HG03558 (cell line): ENCODE data around the gene UPP1.
"Not testable (repeated sequence)": the region's sequence is repeated elsewhere in the genome, so short reads cannot be mapped to it uniquely, and the experiment has no call there.

Experiments
- ATAC-seq: cut with Tn5 transposase; IDR thresholded peaks from one replicate; pipeline ENCODE4 v1.9.1; 2021; ENCODE audit warnings: moderate number of reproducible peaks; ENCODE audit not compliant: unreplicated experiment; ENCODE audit errors: extremely low read depth

Gene UPP1

GRCh38 chr7:48089046-48090003, at the start of gene UPP1:
Gene UPP1, plus strand, starts transcription at chr7:48089265. Its CDS starts 5,519 bp downstream, at chr7:48094784.
- ATAC-seq, result peak; percentile 26

DNA sequence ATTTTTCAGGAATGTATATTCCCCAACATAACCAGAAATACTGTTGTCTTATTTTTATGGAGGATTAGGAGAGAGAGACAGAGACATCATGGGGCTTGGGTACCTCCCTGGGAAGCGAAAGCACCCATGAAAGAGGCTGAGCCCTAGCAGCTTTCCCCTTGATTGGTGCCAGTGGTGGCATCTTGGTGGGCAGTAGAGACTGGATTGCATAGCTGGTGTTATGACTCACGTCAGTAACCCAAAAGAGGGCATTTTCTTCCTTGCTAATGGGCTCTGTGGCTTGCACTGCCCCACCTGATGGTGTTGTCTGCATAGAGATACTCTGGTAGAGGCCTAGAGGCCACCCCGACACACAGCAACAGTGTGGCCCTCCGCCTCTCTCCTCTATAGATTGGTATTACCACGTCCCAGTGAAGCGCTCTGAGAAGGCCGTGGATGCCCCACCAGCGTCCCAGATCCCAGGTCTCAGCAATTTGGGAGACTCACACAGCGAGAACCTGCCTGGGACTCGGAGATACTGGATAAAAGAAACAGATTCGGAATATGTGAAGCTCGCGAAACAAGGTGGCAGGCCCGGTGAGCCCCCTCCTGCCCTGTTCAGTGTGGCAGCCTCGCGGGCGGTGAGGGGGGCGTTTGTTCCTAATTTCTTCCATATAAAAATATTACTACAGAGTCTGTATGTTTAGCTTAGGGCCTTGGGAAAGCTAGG, 48.0 kb upstream of the UPP1 start:
- ATAC-seq, result no peak

DNA sequence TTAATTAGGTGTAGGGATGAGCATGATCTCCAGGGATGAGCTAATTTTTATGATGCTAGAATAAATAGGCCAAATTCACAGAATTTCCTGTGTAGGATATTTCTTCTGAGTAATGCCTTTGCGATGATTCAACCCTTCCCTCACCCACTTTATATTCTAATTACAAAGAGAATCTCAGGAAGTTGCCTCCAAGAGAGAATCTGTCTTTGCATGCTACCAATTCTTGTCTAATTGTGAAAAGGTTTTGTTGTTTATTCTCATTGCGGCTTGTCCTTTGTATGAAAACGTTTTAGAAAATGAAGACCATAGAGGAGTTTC, 47.5 kb upstream of the UPP1 start:
- no peak for ATAC-seq

GRCh38 chr7:48042216-48042615, 46.8 kb upstream of the UPP1 start:
- no peak for ATAC-seq

DNA sequence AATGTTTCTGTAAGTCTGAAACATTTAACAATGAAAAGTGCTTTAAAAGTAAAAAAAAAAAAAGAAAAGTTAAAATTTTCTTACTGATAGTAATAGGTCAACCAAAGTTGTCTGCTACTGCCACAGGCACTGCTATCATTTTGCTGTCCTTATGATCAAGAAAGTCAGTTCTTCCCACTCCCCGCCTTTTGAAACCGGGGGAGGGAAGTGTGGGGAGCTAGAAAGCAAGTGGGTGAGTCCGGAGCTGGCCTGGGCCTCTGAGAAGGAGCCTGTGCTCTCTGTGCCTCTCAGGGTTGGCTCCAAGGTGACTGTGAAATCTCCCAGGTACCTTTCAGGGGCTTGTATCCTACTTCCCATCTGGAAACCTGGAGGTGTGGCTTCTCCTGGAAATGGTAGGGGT, 46.4 kb upstream of the UPP1 start:
- no peak for ATAC-seq

- ATAC-seq, result no peak
These were observed 43.8 kb upstream of the UPP1 start for GRCh38 chr7:48045195-48045765.

- no peak for ATAC-seq
These were observed 42.6 kb upstream of the UPP1 start for GRCh38 chr7:48046458-48046857.

GRCh38 chr7:48048113-48048512, 41.0 kb upstream of the UPP1 start:
- no peak for ATAC-seq

DNA sequence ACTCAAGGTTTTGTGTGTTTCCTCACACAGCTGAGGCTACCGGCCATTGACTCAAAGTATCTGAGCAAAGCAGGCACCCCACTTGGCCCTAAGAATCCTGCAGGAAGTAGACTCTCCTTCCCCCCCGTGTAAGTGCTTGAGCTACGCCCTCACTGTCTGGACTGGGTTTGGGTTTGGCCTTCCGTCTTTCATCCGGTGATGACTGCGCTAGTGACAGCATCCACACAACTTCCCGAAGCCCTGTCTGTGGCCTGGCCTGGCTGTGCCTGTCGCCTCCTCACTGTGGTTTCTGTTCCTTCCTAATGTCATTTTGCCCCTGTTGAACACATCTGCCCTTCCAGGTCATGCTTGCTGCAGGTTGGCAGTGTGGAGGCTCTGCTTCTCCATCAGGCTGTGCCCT, 39.2 kb upstream of the UPP1 start:
- no peak for ATAC-seq

- no peak for ATAC-seq
These were observed 36.3 kb upstream of the UPP1 start for GRCh38 chr7:48052748-48053147.

DNA sequence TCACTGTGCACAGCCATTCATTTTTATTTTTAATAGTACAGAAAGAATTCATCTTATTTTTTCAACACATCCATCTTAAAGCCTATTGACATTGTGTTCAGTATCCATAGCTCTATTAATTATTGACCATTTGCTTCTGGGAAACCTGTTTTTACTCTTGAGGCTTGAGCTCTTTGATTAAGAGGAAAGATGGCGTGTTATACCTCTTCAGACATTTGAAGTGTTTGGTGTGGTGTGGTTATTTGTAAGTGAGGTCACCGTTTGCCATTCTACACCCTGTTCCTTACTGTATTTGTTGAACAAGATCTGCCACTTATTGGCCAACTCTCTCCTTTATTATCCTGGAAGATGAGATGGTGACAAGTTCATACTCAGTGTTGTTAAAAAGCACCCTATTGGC, 35.3 kb upstream of the UPP1 start:
- ATAC-seq, result no peak

GRCh38 chr7:48058990-48059389, 30.1 kb upstream of the UPP1 start:
- ATAC-seq, result no peak

DNA sequence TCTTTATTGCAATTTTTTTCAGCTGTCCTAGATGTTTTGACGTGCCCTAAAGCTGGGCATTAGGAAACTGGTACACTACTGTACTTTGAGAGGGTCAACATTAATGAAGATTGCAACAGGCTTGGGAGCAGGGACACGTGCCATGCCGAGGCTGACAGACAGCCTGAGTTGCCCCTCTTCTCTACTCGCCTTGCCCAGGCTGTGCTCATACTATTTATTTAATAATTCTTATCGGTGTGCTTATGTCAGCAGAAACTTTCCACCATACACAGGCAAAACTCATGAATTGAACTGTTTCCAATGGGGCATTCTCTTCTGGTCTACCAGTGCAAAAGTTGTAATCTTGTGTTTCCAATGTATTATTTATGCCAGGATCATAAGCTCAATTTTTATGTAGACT, 29.4 kb upstream of the UPP1 start:
- ATAC-seq, result no peak

DNA sequence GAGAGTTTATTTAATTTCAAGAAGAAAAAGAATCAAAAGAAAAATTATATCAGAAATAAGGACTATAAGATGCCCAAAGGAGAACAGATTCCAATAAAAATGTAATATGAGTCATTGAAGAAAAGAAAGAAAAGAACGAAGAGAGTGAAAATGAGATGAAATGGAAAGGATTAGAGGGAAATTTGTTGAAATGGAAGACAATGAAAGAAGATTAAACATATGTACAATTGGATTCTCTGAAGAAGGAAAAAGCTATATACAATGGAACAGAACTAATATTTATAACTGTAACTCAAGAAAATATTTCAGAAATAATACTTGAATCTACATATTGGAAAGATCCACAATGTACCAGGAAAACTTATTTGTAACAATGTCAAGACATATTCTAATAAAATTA, 25.1 kb upstream of the UPP1 start:
- no peak for ATAC-seq

- ATAC-seq, result no peak
These were observed 21.6 kb upstream of the UPP1 start for GRCh38 chr7:48067475-48067874.

DNA sequence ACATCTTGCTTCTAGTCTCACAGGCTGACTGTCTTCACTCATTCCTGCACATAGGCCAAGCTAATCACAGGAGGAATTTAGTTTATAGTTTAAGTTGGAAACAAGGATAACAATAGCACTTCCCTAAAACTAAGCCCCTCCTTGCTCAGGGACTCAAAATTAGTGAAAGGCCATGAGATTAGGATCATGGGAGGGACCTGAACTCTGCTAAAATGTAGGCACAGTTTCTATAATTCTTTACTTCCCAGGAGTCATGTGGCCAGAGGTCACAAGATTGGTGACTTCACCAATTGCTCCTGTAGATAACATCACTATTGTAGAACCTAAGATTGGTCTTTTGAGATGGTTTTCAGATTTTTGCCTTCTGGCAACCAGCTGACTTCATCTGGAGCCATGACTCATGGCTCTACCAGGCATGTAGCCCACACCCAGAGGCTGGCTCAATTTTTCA, 14.8 kb upstream of the UPP1 start:
- no peak for ATAC-seq

GRCh38 chr7:48077423-48077822, 11.6 kb upstream of the UPP1 start:
- ATAC-seq, result no peak

DNA sequence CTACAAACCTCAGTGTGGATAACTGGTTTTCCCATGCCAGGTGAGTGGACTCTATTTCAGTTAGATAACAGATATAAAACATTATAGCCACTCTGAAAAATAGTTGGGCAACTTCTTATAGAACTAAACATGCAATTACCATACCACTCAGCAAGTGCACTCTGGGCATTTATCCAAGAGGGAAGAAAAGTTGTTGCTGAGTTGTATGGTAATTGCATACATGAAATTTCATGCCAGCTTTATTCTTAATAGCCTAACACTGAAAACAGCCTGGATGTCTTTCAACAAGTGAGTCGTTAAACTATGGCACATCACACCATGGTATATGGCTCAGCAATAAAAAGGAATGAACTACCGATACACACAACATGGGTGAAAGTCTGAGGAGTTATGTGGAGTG, 10.6 kb upstream of the UPP1 start:
- ATAC-seq, result no peak

DNA sequence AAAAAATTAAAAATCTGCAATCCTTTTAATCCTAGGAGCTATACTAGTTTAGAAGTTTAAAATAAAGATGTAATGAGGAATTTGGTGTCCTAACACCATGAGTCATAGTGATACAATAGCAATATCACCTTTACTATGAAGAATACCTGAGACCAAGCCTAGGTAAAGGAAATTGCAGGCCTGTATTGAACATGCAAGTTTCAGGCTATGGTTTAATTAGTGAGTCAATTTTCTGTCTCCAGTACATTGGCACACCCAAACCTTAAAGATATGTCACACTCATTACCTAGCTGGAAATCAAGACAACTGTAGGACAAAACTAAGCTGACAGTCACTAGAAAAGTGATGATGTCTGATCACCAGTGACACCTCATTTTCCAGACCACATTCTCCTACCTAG, 6.7 kb upstream of the UPP1 start:
- ATAC-seq, result not testable (repeated sequence)

DNA sequence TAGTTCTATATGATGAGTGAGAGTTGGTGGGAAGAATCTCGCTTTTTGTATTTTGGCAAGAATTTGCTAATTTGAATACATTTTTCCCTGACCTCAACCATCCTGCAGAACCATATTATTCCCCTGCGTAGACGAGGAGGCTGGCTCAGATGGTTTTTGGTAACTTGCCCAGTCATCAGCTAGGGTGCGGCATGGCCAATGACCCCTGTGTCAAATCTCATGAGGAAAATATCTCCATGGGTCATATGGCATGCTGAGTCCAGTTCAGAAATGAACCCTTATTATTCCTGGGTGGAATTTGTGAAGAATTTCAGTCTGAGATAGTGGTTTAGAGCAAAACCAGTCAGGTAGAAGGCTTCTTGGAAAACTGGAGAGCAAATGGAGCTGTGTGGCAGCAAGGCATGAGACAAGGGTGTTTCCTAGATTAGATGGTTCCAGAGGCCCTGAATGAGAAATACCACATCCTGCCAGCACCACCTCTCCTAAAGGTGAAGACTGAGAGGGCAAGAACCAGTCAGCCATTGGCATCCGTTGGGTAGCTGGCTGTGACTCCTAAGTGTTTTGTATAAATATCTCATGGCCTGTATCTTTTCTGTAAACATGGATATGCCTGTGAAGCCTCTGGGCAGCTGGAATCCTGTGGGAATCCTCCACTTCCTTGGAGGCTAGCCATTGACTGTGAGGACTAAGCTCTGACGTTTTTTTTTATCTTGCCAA, 5.8 kb upstream of the UPP1 start:
- no peak for ATAC-seq
